HG03565 (cell line): ENCODE data around the gene CYB5R2.

ENCODE experiments used
- ATAC-seq: cut with Tn5 transposase; IDR thresholded peaks from one replicate; pipeline ENCODE4 v1.9.1; 2021; ENCODE audit warnings: mild to moderate bottlenecking, moderate library complexity; ENCODE audit not compliant: unreplicated experiment

Gene CYB5R2

DNA sequence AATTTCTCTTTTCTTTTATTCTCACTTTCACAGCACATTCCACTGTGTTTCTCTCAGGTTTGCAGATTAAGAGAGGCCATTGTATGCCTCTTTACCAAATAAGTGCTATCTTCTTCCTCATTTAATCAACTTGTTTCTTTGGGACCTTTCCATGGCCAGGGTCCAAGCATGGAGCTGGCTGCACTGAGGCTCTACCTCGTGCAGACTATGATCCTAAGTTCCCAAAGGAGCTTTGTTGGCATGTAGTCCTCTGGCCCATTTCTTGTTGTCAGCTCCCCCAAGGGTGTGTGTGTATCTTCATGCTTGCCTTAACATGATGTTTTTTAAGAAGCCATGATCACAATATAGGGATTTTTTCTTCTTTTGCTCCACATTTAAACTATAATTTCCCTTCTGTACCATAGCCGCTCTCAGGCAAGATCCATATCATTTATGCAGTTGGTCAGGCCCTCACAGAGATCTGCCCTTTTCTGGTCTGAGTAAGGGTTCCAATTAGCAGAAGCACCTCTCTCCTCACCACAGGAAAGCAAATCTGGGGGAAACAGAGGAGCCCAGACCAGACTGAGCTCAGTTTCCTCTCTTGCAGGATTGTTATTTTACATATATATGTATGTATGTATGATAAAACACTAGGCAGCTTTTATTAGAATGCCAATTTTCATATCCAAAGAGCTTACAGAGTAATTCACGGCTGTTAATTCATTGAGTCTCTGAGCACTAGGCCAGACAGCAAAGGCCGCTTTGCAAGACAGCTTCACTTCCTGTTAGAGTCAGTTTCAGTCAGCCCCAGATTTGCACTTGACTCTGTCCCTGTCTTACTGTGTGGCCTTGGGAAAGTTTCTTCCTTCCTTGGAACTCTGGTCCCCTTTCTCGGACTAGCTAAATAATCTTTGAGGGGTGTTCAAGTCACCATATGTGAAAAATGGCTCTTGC, 34.3 kb downstream of the CYB5R2 start:
- ATAC-seq, result peak; percentile 40

DNA sequence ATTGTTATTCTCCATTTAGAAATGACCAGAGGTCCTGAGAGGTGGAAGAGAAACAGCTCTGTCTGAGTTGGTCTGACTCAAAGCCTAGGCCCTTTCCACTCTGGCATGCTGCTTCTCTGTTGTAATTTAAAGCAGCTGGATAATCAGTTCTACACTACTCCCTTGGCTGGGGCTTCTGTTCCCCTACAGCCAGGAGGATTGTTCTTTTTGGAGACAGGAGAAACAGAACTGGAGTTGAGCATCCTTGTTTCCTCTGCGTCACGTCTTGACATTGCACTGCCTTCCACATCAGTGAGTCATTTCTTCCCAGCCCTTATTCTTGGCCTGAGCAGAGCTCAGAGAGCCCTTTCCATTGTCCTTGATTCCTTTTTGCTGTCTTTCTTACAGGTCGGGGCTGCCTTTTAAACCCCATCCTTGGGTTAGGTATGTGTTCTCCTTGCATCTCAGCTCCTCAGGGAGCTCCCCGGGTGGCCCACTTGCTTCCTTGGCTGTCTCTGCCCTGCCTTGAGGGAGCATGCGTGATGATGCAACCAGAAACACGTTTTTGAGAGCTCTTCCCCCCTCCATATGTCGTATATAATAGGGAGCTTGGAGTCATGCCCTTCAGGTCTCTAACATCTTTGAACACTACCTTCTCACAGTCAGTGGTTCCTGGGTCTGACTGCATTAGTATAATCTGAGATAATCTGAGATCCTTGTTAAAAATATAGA, 35.7 kb downstream of the CYB5R2 start:
- ATAC-seq, result no peak

DNA sequence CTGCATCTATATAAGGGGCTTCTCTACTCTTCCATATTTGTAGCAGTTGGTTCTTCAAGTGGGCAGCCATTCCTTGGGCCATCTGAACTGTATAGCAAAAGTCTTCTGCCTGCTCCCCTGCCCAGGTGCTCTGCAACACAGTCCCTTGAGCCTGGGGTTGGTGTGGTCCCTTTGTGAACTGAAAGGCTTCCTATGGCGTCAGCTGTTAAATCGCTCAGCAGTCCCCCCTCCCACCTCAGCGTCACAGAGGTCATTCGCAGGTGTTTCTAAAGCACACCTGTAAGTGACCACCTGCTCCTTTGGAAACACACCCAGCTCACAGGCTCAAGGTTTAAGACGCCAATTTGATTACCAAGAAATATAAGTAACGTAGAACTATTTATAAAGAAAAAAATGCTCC, 37.0 kb downstream of the CYB5R2 start:
- no peak for ATAC-seq

DNA sequence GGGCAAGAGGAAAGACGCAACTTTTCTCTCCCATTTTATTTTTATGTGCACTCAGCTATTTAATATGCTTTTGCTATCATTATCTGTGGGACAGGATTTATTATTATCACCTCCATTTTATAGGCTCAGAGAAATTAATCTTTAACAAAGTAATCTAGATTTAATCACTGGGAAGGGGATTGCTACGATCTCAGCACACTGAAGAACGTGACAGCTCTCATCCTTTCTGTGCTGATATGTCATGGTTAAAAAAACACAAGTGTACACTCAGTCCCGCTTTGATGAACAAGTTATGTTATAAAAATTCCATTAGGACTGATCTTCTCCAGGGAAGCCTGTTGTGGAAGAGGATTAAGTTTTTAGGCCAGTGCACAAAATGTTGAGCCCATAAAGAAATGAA, 37.6 kb downstream of the CYB5R2 start:
- ATAC-seq, result no peak

DNA sequence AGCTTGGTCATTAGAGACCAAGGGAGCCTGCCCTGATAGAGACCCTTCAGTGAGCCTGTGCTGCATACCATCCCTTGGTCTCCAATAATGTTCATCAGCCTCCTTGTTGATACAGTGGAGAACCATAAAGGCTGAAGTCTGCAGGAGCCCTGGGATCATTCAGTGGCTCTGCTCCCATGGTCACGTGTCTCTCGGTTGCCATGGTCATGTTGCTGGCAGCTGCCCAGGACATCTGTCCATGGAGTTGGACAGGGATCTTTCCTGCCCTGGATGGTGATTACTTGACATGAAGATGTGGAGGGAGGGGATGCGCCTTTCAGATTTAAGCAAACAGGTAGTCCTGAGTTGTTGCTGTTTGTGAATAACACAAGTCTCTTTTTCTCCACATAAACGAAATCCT, 38.2 kb downstream of the CYB5R2 start:
- ATAC-seq, result no peak

DNA sequence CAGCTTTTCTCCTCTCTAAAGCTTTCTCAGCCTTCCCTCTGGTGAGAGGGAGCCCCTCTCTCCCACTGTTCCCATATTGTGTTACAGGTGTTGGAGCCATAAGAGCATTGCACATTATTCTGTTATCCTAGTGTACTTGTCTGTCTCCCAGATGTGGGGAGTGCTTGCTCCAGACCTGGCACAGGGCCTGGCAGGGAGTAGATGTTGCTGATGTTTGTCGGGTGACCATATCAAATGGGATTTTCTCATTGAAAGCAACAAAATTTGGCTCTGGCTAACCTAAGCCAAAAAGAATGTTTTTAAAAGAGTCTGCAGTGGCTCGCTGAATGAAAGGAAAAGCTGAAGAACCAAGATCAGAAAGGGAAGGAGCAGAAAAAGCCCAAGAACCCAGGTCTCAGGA, 41.1 kb downstream of the CYB5R2 start:
- no peak for ATAC-seq

DNA sequence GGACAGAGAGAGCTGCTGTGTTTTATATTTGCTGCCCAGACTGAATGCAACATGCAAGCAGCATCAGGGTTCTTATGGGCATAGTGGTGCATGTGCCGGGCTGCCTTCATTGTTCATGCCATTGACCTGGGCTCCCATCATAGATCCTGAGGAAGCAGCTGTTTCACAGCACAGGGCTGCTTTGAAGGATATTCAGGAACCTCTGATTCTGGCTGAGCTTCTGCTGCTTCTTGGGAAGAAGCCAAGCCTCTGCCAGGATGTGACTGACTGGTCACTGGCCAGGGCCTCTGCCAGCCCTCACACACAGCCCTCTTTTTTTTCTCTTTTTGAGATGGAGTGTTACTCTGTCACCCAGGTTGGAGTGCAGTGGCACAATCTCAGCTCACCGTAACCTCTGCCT, 43.3 kb downstream of the CYB5R2 start:
- ATAC-seq, result no peak

DNA sequence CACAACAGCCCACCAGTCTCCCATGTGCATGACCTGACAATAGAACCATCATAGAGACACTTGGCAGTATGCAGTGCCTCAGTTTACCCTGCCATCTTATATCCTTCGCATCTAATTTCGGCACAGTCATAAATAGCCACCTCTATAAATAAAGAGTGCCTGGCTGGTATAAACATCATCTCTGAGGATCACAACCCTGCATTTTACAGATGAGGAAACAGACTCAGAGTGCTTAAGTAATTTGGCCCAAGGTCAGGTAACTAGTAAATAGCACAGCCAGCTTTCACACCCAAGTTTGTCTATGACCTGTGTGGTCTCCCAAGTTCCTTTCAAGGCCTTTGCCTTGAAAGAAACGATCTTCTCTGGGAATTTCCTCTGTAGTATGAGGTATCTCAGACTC, 44.6 kb downstream of the CYB5R2 start:
- no peak for ATAC-seq

DNA sequence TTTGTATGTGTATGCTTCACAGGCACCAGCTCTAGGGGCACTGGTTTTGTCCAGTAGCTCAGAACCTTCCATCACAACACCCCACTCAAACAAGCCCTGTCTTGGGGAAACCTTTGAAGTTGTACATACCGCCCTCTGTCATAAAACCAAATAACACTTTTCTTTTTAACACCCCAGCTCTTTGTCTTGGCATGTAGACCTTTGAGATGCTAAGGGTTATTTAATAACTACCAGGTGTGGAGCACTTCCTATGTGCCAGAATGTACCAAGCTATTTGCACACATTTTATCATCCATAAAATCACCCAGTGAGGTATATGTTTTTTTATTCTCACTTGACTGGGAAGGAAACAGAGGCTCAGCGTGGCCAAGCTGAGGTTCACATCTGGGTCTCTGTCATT, 50.6 kb downstream of the CYB5R2 start:
- no peak for ATAC-seq

GRCh38 chr11:7621554-7621953, 51.7 kb downstream of the CYB5R2 start:
- no peak for ATAC-seq

DNA sequence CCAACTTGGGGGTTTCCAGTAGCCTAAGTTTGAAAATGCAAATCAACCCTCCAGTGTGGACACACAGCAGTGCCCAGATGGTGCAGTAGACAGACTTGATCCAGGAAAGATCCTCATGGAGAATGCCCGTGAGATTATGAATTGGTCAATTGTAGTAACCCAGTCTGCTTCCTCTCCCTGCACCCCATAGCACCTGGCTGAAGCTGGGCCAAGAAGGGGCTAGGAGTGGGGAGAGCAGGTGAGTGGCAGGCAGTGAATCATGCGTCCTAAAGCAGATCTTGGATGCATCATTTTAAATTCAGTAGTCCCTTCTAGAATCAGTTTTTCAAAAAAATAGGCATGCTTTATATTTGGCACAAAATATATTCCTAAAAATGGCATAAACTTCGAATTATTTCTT, 52.2 kb downstream of the CYB5R2 start:
- ATAC-seq, result no peak

DNA sequence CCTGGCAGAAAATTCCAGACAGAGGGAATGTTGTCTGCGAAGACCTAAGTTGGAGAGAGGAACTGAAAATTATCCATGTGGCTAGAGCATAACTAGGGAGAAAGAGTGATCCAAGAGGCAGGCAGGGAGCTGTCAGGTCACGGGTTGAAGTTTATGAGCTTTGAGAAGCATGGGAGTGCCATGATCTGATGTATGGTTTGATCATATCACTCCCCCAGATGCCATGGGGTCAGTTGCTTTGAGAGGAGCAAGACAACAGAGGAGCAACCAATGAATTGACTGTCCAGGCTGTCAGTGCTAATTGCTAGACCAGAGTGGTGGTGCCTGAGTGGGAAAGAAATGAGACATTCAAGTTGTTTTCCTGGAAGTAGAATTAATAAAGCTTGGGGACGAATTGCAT, 54.0 kb downstream of the CYB5R2 start:
- no peak for ATAC-seq

GRCh38 chr11:7617032-7617431, 56.3 kb downstream of the CYB5R2 start:
- no peak for ATAC-seq
